Trophoblast cell (in vitro differentiated cells and primary cell): ENCODE results near the gene OSBPL8.

ENCODE experiments used
- DNase-seq, 2 donors: peaks; one replicate each; pipeline ENCODE4 v3.0.0-alpha.2; 2016
- H2AFZ ChIP-seq: 2 replicates; pipeline ENCODE4 v1.6.1; 2013; ENCODE audit warnings: low read length, moderate library complexity, mild to moderate bottlenecking; ENCODE audit not compliant: insufficient read depth, poor library complexity
- H2AK5ac ChIP-seq: 2 replicates; pipeline ENCODE4 v1.6.1; 2013; ENCODE audit warnings: mild to moderate bottlenecking, low read length
- H2BK120ac ChIP-seq: 2 replicates; pipeline ENCODE4 v1.6.1; 2013; ENCODE audit warnings: low read length, mild to moderate bottlenecking, moderate library complexity; ENCODE audit not compliant: insufficient read depth, poor library complexity
- H2BK12ac ChIP-seq: 2 replicates; pipeline ENCODE4 v1.6.1; 2013; ENCODE audit warnings: mild to moderate bottlenecking, low read length, moderate library complexity
- H2BK5ac ChIP-seq: 2 replicates; pipeline ENCODE4 v1.6.1; 2013; ENCODE audit warnings: low read length, low read depth, moderate library complexity, mild to moderate bottlenecking; ENCODE audit not compliant: poor library complexity
- H3K14ac ChIP-seq: 2 replicates; pipeline ENCODE4 v1.6.1; 2013; ENCODE audit warnings: mild to moderate bottlenecking, low read length
- H3K18ac ChIP-seq: 2 replicates; pipeline ENCODE4 v1.6.1; 2013; ENCODE audit warnings: mild to moderate bottlenecking, low read length
- H3K23ac ChIP-seq: 2 replicates; pipeline ENCODE4 v1.6.1; 2013; ENCODE audit warnings: low read length
- H3K27ac ChIP-seq: 2 replicates; pipeline ENCODE4 v1.5.1; 2013; ENCODE audit warnings: low read depth, mild to moderate bottlenecking, inconsistent platforms, low read length, moderate library complexity
- H3K27me3 ChIP-seq: 2 replicates; pipeline ENCODE4 v1.6.1; 2013; ENCODE audit warnings: inconsistent platforms, mild to moderate bottlenecking, low read length, moderate library complexity; ENCODE audit not compliant: insufficient read depth
- H3K36me3 ChIP-seq, 2 experiments: 1 replicate in 1 of 2; 2 replicates in 1 of 2; pipeline ENCODE4 v1.6.1; 2013; ENCODE audit warnings: low read length in 2 of 2, mild to moderate bottlenecking in 2 of 2, moderate library complexity in 1 of 2; ENCODE audit not compliant: insufficient read depth in 2 of 2, control insufficient read depth in 1 of 2
- H3K4ac ChIP-seq: 2 replicates; pipeline ENCODE4 v1.6.1; 2013; ENCODE audit warnings: low read depth, mild to moderate bottlenecking, low read length, moderate library complexity
- H3K4me1 ChIP-seq, 2 experiments: 1 replicate in 1 of 2; 2 replicates in 1 of 2; pipeline ENCODE4 v1.6.1; 2013; ENCODE audit warnings: low read length in 2 of 2, mild to moderate bottlenecking in 2 of 2, moderate library complexity in 1 of 2; ENCODE audit not compliant: insufficient read depth in 2 of 2, control insufficient read depth in 1 of 2
- H3K4me2 ChIP-seq: 2 replicates; pipeline ENCODE4 v1.6.1; 2013; ENCODE audit warnings: inconsistent platforms, mild to moderate bottlenecking, low read length, moderate library complexity
- H3K4me3 ChIP-seq: 2 replicates; pipeline ENCODE4 v1.5.1; 2013; ENCODE audit warnings: mild to moderate bottlenecking, low read depth, low read length, inconsistent platforms
- H3K79me1 ChIP-seq: one replicate; pipeline ENCODE4 v1.6.1; 2013; ENCODE audit warnings: low read length
- H3K79me2 ChIP-seq: 2 replicates; pipeline ENCODE4 v1.6.1; 2013; ENCODE audit warnings: low read length, mild to moderate bottlenecking; ENCODE audit not compliant: control insufficient read depth, insufficient read depth, poor library complexity
- H3K9ac ChIP-seq: 2 replicates; pipeline ENCODE4 v1.6.1; 2013; ENCODE audit warnings: mild to moderate bottlenecking, low read length
- H3K9me3 ChIP-seq: 2 replicates; pipeline ENCODE4 v1.6.1; 2013; ENCODE audit warnings: low read depth, mild to moderate bottlenecking, control low read depth, inconsistent platforms, low read length; ENCODE audit not compliant: insufficient read depth
- H4K12ac ChIP-seq: 2 replicates; pipeline ENCODE4 v1.6.1; 2013; ENCODE audit warnings: low read depth, mild to moderate bottlenecking, low read length, moderate library complexity
- H4K8ac ChIP-seq: 2 replicates; pipeline ENCODE4 v1.6.1; 2013; ENCODE audit warnings: low read depth, mild to moderate bottlenecking, low read length, moderate library complexity
- H4K91ac ChIP-seq: one replicate; pipeline ENCODE4 v1.6.1; 2013; ENCODE audit warnings: low read depth, mild to moderate bottlenecking, low read length, moderate library complexity
- WGBS: extraction: QIAGEN DNeasy Blood & Tissue Kit; methylation state at CpG from one replicate; pipeline ENCODE4 v1.1.7; 2013; ENCODE audit warnings: missing lambda C conversion rate; ENCODE audit not compliant: insufficient read length, insufficient coverage; ENCODE audit errors: extremely low coverage; 5-methylcytosine and 5-hydroxymethylcytosine counted together

OSBPL8 gene

GRCh38 chr12:76313299-76313698, 246.3 kb downstream of the OSBPL8 start:
- Histone ChIP-seq H2BK5ac (no peak overlapping the region), H3K23ac (no peak overlapping the region), H3K4me3 (no peak overlapping the region), H3K4me1 (peaks cover 4% of the 10 kb centered on the region in 2 experiments), H4K91ac (peak overlapping the region; percentile 6), H2BK12ac (peak overlapping the region; percentile 30), H3K79me2 (no peaks in the 10 kb centered on the region), H3K79me1 (no peaks in the 10 kb centered on the region), H2AFZ (no peak overlapping the region), H3K4ac (no peak overlapping the region), H3K27me3 (no peaks in the 10 kb centered on the region), H3K36me3 (no peaks in the 10 kb centered on the region), H3K4me2 (no peak overlapping the region), H3K14ac (peak overlapping the region; percentile 61), H4K12ac (no peak overlapping the region), H2BK120ac (peak overlapping the region; percentile 50), H3K18ac (no peak overlapping the region), H3K9me3 (no peaks in the 10 kb centered on the region), H3K27ac (no peak overlapping the region), H4K8ac (peak overlapping the region; percentile 27), H3K9ac (peak overlapping the region; percentile 66), H2AK5ac (no peak overlapping the region)
- WGBS = no CpG with 5 or more reads among the region's 9 CpGs
- DNase-seq = peak; percentile 19 to 58

GRCh38 chr12:76312315-76312714, 247.3 kb downstream of the OSBPL8 start:
- Histone ChIP-seq H3K36me3 (no peaks in the 10 kb centered on the region), H4K8ac (no peak overlapping the region), H3K4me3 (no peak overlapping the region), H2AFZ (no peak overlapping the region), H3K14ac (no peak overlapping the region), H3K23ac (no peak overlapping the region), H3K27ac (no peak overlapping the region), H2AK5ac (no peak overlapping the region), H4K12ac (no peak overlapping the region), H3K27me3 (no peaks in the 10 kb centered on the region), H3K4me2 (no peak overlapping the region), H4K91ac (no peak overlapping the region), H3K18ac (no peak overlapping the region), H3K4me1 (peaks cover 4% of the 10 kb centered on the region in 2 experiments), H3K9ac (no peak overlapping the region), H3K79me2 (no peaks in the 10 kb centered on the region), H3K4ac (no peak overlapping the region), H3K79me1 (no peaks in the 10 kb centered on the region), H2BK5ac (no peak overlapping the region), H3K9me3 (no peaks in the 10 kb centered on the region), H2BK120ac (no peak overlapping the region), H2BK12ac (no peak overlapping the region)
- WGBS = no CpG with 5 or more reads among the region's 7 CpGs
- DNase-seq = no peak

GRCh38 chr12:76311796-76312195, 247.8 kb downstream of the OSBPL8 start:
- no peaks in the 10 kb centered on the region for H3K79me2 ChIP-seq
- H3K4ac ChIP-seq = no peak overlapping the region
- H4K91ac ChIP-seq = no peak overlapping the region
- no peak overlapping the region for H3K9ac ChIP-seq
- H2BK120ac ChIP-seq = no peak overlapping the region
- H3K4me1 ChIP-seq = peaks cover 4% of the 10 kb centered on the region in 2 experiments
- H3K36me3 ChIP-seq = no peaks in the 10 kb centered on the region
- H3K27ac ChIP-seq = no peak overlapping the region
- H4K12ac ChIP-seq = no peak overlapping the region
- H3K23ac ChIP-seq = no peak overlapping the region
- no peak overlapping the region for H2AK5ac ChIP-seq
- no CpG with 5 or more reads among the region's 3 CpGs for WGBS
- H3K18ac ChIP-seq = no peak overlapping the region
- H2BK12ac ChIP-seq = no peak overlapping the region
- H3K79me1 ChIP-seq = no peaks in the 10 kb centered on the region
- H3K4me2 ChIP-seq = no peak overlapping the region
- H2AFZ ChIP-seq = no peak overlapping the region
- H3K14ac ChIP-seq = no peak overlapping the region
- no peak overlapping the region for H2BK5ac ChIP-seq
- H4K8ac ChIP-seq = no peak overlapping the region
- H3K4me3 ChIP-seq = no peak overlapping the region
- no peak for DNase-seq
- no peaks in the 10 kb centered on the region for H3K9me3 ChIP-seq
- no peaks in the 10 kb centered on the region for H3K27me3 ChIP-seq

GRCh38 chr12:76310110-76310509, 249.5 kb downstream of the OSBPL8 start:
- no peak overlapping the region for H3K14ac ChIP-seq
- no peaks in the 10 kb centered on the region for H3K79me2 ChIP-seq

More at GRCh38 chr12:76310110-76310509, 249.5 kb downstream of the OSBPL8 start:
- H4K91ac ChIP-seq = no peak overlapping the region
- no peaks in the 10 kb centered on the region for H3K27me3 ChIP-seq
- no peak overlapping the region for H2AFZ ChIP-seq
- no peak overlapping the region for H3K4me2 ChIP-seq
- H3K23ac ChIP-seq = no peak overlapping the region
- no peaks in the 10 kb centered on the region for H3K36me3 ChIP-seq
- no peaks in the 10 kb centered on the region for H3K9me3 ChIP-seq
- H3K18ac ChIP-seq = no peak overlapping the region
- no peak overlapping the region for H2AK5ac ChIP-seq
- no peak overlapping the region for H2BK120ac ChIP-seq
- no peaks in the 10 kb centered on the region for H3K79me1 ChIP-seq
- no peak overlapping the region for H3K4ac ChIP-seq
- H2BK5ac ChIP-seq = no peak overlapping the region
- H3K4me3 ChIP-seq = no peak overlapping the region
- no peak overlapping the region for H3K27ac ChIP-seq
- peaks cover 4% of the 10 kb centered on the region in 2 experiments for H3K4me1 ChIP-seq
- H4K8ac ChIP-seq = no peak overlapping the region
- H4K12ac ChIP-seq = no peak overlapping the region
- peak in 1 of 2 donors; percentile 62 for DNase-seq
- no peak overlapping the region for H2BK12ac ChIP-seq
- H3K9ac ChIP-seq = no peak overlapping the region
